ENCODE measurements around the gene ELMOD1. TPM values are rescaled to one million over a fixed set of nuclear protein-coding genes. Genes with fewer than 3 reads are reported as not detected.
A peak's percentile ranks its signal among the peaks of the same experiment; 100 is the strongest.

Gene ELMOD1
- total and polyA plus RNA-seq, 2 donors (not counting 3 experiments of a cell fraction or from before 2014, with no cell fraction given), result 1.6 to 2.4 TPM

DNA sequence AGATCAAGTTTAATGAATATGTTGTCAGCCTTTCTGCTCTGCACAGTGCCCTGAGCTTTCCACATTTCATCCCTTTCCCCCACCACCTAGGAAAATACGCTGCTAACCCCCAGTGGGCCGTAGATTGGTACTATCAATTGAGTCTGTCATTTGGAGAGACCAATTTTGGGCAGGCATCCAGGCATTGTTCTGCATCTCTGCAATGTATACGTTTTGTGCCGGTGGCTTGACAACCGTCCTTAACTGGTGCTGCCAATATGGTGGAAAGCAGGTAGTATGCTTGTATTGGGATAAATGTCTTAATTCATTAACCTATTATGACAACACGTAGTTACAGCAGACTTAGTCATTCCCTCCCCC is 1.3 kb downstream of the ELMOD1 start:
- peaks cover 16 to 43% of the 10 kb centered on the region in 2 experiments for H3K27me3 ChIP-seq (ENCODE audit: control insufficient read depth in 2 of 2, insufficient read depth in 2 of 2, low read length in 2 of 2)
- no peak overlapping the region for H3K27ac ChIP-seq (ENCODE audit: insufficient read depth, low read depth, low read length)
- peak overlapping the region in 1 of 3 experiments; percentile 50 for H3K4me3 ChIP-seq (replicated peaks in 1 of 3; ENCODE audit: insufficient read depth in 1 of 3, low read depth in 1 of 3, low read length in 3 of 3)
- ChIA-PET POLR2A (no interaction called here), CTCF (interaction anchor here (0.9 to 2.7 kb wide), 6 partner anchors 16 to 179 kb away, joined by 3 to 14 read pairs (median 4); no protein-coding TSS in a partner anchor)
- peak overlapping the region; percentile 51 for H3K4me2 ChIP-seq (ENCODE audit: insufficient read depth, low read length)
- TF ChIP-seq EZH2 (IDR thresholded peaks at IDR 0.05; ENCODE audit: borderline replicate concordance, low read depth, low read length, severe bottlenecking) (no peak), POLR2A (IDR thresholded peaks at IDR 0.05; ENCODE audit: low read depth, low read length) (no peak), GATA2 (IDR thresholded peaks at IDR 0.05; ENCODE audit: insufficient read depth, insufficient read length, low read depth, low read length) (no peak)
- TF ChIP-seq, protein P1, sequence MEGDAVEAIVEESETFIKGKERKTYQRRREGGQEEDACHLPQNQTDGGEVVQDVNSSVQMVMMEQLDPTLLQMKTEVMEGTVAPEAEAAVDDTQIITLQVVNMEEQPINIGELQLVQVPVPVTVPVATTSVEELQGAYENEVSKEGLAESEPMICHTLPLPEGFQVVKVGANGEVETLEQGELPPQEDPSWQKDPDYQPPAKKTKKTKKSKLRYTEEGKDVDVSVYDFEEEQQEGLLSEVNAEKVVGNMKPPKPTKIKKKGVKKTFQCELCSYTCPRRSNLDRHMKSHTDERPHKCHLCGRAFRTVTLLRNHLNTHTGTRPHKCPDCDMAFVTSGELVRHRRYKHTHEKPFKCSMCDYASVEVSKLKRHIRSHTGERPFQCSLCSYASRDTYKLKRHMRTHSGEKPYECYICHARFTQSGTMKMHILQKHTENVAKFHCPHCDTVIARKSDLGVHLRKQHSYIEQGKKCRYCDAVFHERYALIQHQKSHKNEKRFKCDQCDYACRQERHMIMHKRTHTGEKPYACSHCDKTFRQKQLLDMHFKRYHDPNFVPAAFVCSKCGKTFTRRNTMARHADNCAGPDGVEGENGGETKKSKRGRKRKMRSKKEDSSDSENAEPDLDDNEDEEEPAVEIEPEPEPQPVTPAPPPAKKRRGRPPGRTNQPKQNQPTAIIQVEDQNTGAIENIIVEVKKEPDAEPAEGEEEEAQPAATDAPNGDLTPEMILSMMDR (IDR thresholded peaks at IDR 0.05; ENCODE audit: extremely low read depth in 1 of 2, insufficient read depth in 1 of 2, low read depth in 1 of 2, low read length in 2 of 2), result no peak
- DNase-seq (ENCODE audit: low read depth, low spot score) (peak; percentile 39), FAIRE-seq (no peak)
- intact Hi-C loops (cut with micrococcal nuclease), result no loop called here
- H3K9me3 ChIP-seq (replicated peaks; ENCODE audit: control insufficient read depth, insufficient read depth, low read length), result no peaks in the 10 kb centered on the region
- H4K20me1 ChIP-seq (replicated peaks; ENCODE audit: control insufficient read depth, extremely low read depth, insufficient read depth, low read length), result no peaks in the 10 kb centered on the region
- dilution Hi-C loops (cut with MboI; ENCODE audit: extremely low pct_ligation_motif_present, low sequenced_read_pairs), result no loop called here
- H3K4me1 ChIP-seq (ENCODE audit: control insufficient read depth, extremely low read depth, insufficient read depth, low read length), result peaks cover 12% of the 10 kb centered on the region
- peak overlapping the region; percentile 73 for H2AFZ ChIP-seq (ENCODE audit: low read depth, low read length)
- no peaks in the 10 kb centered on the region for H3K79me2 ChIP-seq (ENCODE audit: control insufficient read depth, insufficient read depth, low read length)
- H3K9ac ChIP-seq (replicated peaks; ENCODE audit: extremely low read depth, insufficient read depth, low read length), result no peak overlapping the region
- no peaks in the 10 kb centered on the region for H3K9me1 ChIP-seq (replicated peaks; ENCODE audit: control insufficient read depth, extremely low read depth, insufficient read depth, low read length)
- no peaks in the 10 kb centered on the region for H3K36me3 ChIP-seq (ENCODE audit: control insufficient read depth in 2 of 2, extremely low read depth in 1 of 2, insufficient read depth in 2 of 2, low read length in 2 of 2)
- BruUV-seq (replicated peaks), result no TSS peak

DNA sequence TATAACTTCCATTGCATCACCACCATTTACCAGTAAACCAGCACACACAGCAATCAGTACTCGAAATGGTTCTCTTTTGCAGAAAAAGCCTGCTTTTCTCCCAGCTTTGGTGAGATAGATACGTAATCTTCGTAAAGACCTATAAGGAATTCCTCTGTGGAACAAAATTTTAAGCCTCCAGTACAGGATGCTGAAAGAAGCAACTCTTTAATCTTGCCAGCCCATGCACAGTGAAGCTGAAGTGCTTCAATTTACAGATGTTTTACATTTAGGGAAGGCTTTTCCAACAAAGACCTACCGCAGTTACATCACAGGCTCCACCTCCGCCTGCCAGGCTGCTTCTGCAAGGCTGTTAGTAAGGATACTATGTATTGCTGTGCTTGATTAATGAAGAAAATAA is 1.9 kb downstream of the ELMOD1 start:
- Histone ChIP-seq H3K9me1 (replicated peaks; ENCODE audit: control insufficient read depth, extremely low read depth, insufficient read depth, low read length) (no peaks in the 10 kb centered on the region), H3K27ac (ENCODE audit: insufficient read depth, low read depth, low read length) (no peak overlapping the region), H3K9me3 (replicated peaks; ENCODE audit: control insufficient read depth, insufficient read depth, low read length) (no peaks in the 10 kb centered on the region), H2AFZ (ENCODE audit: low read depth, low read length) (no peak overlapping the region), H3K4me3 (replicated peaks in 1 of 3; ENCODE audit: insufficient read depth in 1 of 3, low read depth in 1 of 3, low read length in 3 of 3) (no peak overlapping the region), H3K4me1 (ENCODE audit: control insufficient read depth, extremely low read depth, insufficient read depth, low read length) (peaks cover 12% of the 10 kb centered on the region), H3K9ac (replicated peaks; ENCODE audit: extremely low read depth, insufficient read depth, low read length) (no peak overlapping the region), H3K79me2 (ENCODE audit: control insufficient read depth, insufficient read depth, low read length) (no peaks in the 10 kb centered on the region), H3K27me3 (ENCODE audit: control insufficient read depth in 2 of 2, insufficient read depth in 2 of 2, low read length in 2 of 2) (peaks cover 16 to 42% of the 10 kb centered on the region in 2 experiments), H3K36me3 (ENCODE audit: control insufficient read depth in 2 of 2, extremely low read depth in 1 of 2, insufficient read depth in 2 of 2, low read length in 2 of 2) (no peaks in the 10 kb centered on the region), H3K4me2 (ENCODE audit: insufficient read depth, low read length) (no peak overlapping the region), H4K20me1 (replicated peaks; ENCODE audit: control insufficient read depth, extremely low read depth, insufficient read depth, low read length) (no peaks in the 10 kb centered on the region)
- FAIRE-seq, result no peak
- dilution Hi-C loops (cut with MboI; ENCODE audit: extremely low pct_ligation_motif_present, low sequenced_read_pairs) (no loop called here), intact Hi-C loops (cut with micrococcal nuclease) (no loop called here)
- no peak for DNase-seq (ENCODE audit: low read depth, low spot score)
- POLR2A ChIA-PET, result no interaction called here
- TF ChIP-seq MYC (IDR thresholded peaks at IDR 0.05; ENCODE audit: low read depth, low read length), result no peak
- TF ChIP-seq GATA2 (IDR thresholded peaks at IDR 0.05; ENCODE audit: insufficient read depth, insufficient read length, low read depth, low read length), result no peak
- TF ChIP-seq EZH2 (IDR thresholded peaks at IDR 0.05; ENCODE audit: borderline replicate concordance, low read depth, low read length, severe bottlenecking), result no peak
- TF ChIP-seq, protein P1 (IDR thresholded peaks at IDR 0.05; ENCODE audit: extremely low read depth in 1 of 2, insufficient read depth in 1 of 2, low read depth in 1 of 2, low read length in 2 of 2), result no peak
- TF ChIP-seq FOS (IDR thresholded peaks at IDR 0.05; ENCODE audit: borderline replicate concordance, insufficient read depth, low read length), result no peak
- no peak for TF ChIP-seq POLR2A (IDR thresholded peaks at IDR 0.05; ENCODE audit: low read depth, low read length)
- TF ChIP-seq, protein P2, sequence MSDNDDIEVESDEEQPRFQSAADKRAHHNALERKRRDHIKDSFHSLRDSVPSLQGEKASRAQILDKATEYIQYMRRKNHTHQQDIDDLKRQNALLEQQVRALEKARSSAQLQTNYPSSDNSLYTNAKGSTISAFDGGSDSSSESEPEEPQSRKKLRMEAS (IDR thresholded peaks at IDR 0.05; ENCODE audit: insufficient read depth, insufficient read length), result no peak
- TF ChIP-seq POLR2AphosphoS5 (IDR thresholded peaks at IDR 0.05; ENCODE audit: insufficient read depth, low read depth, low read length), result no peak
- TF ChIP-seq JUN (IDR thresholded peaks at IDR 0.05; ENCODE audit: borderline replicate concordance, insufficient read depth, insufficient read length, low read depth), result no peak
- CTCF ChIA-PET, result interaction anchor here (0.7 to 11.8 kb wide), 3 partner anchors 17 to 178 kb away, joined by 3 to 177 read pairs (median 4); no protein-coding TSS in a partner anchor
- BruUV-seq (replicated peaks), result no TSS peak

Measured in endothelial cell of umbilical vein (primary cell).